Chondrocyte (in vitro differentiated cells): ENCODE measurements around the gene SH3BP2. TPM values are rescaled to one million over a fixed set of nuclear protein-coding genes. Genes with fewer than 3 reads are reported as not detected.

Source experiments
- DNase-seq: peaks from one replicate; pipeline ENCODE4 v3.0.0; 2021; ENCODE audit warnings: mixed read lengths, low spot score
- H3K27ac Mint-ChIP-seq: one replicate; pipeline ENCODE4 v1.8.0; 2021; ENCODE audit warnings: mild to moderate bottlenecking, moderate library complexity, mixed read lengths; ENCODE audit not compliant: unreplicated experiment
- H3K27me3 Mint-ChIP-seq: 2 replicates; pipeline ENCODE4 v1.8.0; 2021; ENCODE audit warnings: low read depth, mixed read lengths
- H3K36me3 Mint-ChIP-seq: 2 replicates; pipeline ENCODE4 v1.8.0; 2021; ENCODE audit warnings: low read depth, mixed read lengths
- H3K4me1 Mint-ChIP-seq: 2 replicates; pipeline ENCODE4 v1.8.0; 2021; ENCODE audit warnings: low read depth, mild to moderate bottlenecking, mixed read lengths
- H3K4me3 Mint-ChIP-seq: one replicate; pipeline ENCODE4 v1.8.0; 2021; ENCODE audit warnings: mild to moderate bottlenecking, moderate library complexity, mixed read lengths; ENCODE audit not compliant: unreplicated experiment
- H3K9me3 Mint-ChIP-seq: 2 replicates; pipeline ENCODE4 v1.8.0; 2021; ENCODE audit warnings: low read depth, mixed read lengths
- CTCF ChIP-seq: fragments of 200-600 bp; sonication (generic); IDR thresholded peaks from 2 replicates; pipeline ENCODE4 v1.5.0; 2021; ENCODE audit warnings: antibody characterized with exemption, mild to moderate bottlenecking, moderate library complexity
- total RNA-seq: library from RNA; stranded (reverse); gene quantifications from 3 replicates; pipeline ENCODE4 v1.2.1, GENCODE V29; 2021

The SH3BP2 gene
- total RNA-seq, 1 donor from 2014 or later, result 59.8 TPM

DNA sequence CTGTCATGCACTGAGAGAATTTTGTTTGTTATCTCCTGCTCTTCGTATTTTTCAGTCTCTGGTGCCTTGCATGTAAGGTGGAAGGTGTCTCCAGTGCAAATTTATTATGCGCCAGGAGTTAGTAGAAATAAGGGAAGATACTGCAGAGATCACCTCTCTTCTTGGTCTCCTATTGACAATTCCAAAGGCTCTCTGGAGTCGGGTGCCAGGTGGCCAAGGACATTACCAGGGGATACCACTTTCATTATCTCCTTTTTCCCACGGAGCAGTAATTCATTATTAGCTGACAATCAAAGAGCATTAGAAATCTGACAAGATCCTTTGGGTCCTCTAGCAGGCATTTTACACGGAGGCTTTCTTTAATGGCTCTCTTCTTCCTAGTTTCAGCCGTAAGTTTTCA is 76.8 kb downstream of the SH3BP2 start:
- Mint-ChIP-seq H3K27ac (peak overlapping the region; percentile 76), H3K27me3 (no peaks in the 10 kb centered on the region), H3K4me3 (no peak overlapping the region), H3K9me3 (no peaks in the 10 kb centered on the region), H3K36me3 (no peaks in the 10 kb centered on the region), H3K4me1 (peaks cover 77% of the 10 kb centered on the region)
- DNase-seq, result no peak
- TF ChIP-seq CTCF, result no peak

- Mint-ChIP-seq H3K27me3 (no peaks in the 10 kb centered on the region), H3K36me3 (no peaks in the 10 kb centered on the region), H3K4me1 (peaks cover 73% of the 10 kb centered on the region), H3K27ac (peak overlapping the region; percentile 76), H3K4me3 (no peak overlapping the region), H3K9me3 (no peaks in the 10 kb centered on the region)
- no peak for TF ChIP-seq CTCF
- no peak for DNase-seq
These were observed 77.2 kb downstream of the SH3BP2 start for GRCh38 chr4:2870082-2870481.

DNA sequence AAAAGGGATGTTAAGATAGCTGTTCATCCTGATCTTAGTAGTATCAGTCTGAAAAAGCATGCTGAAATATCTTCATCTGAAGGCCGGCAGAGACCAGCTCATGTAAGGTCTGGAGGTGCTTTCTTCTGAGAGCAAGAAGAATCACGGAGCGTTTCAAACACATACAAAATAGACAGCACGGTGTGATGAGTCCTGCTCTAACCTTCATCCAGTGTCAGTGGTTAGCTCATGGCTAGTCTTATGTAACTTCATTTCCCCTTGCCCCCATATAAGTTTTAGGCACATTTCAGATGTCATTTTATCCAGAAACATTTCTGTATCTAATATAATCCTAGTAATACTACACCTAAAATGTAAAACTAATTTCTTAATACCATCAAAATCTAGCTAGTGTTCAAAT is 78.6 kb downstream of the SH3BP2 start:
- H3K36me3 Mint-ChIP-seq, result peaks cover 5% of the 10 kb centered on the region
- H3K9me3 Mint-ChIP-seq, result no peaks in the 10 kb centered on the region
- H3K4me3 Mint-ChIP-seq, result no peak overlapping the region
- no peak for DNase-seq
- no peaks in the 10 kb centered on the region for H3K27me3 Mint-ChIP-seq
- TF ChIP-seq CTCF, result no peak
- no peak overlapping the region for H3K27ac Mint-ChIP-seq
- peaks cover 60% of the 10 kb centered on the region for H3K4me1 Mint-ChIP-seq

GRCh38 chr4:2871911-2872310 is 79.0 kb downstream of the SH3BP2 start:
- no peak for DNase-seq
- Mint-ChIP-seq H3K9me3 (no peaks in the 10 kb centered on the region), H3K27me3 (no peaks in the 10 kb centered on the region), H3K4me1 (peaks cover 55% of the 10 kb centered on the region), H3K27ac (peak overlapping the region; percentile 34), H3K4me3 (no peak overlapping the region), H3K36me3 (peaks cover 5% of the 10 kb centered on the region)
- TF ChIP-seq CTCF, result no peak

DNA sequence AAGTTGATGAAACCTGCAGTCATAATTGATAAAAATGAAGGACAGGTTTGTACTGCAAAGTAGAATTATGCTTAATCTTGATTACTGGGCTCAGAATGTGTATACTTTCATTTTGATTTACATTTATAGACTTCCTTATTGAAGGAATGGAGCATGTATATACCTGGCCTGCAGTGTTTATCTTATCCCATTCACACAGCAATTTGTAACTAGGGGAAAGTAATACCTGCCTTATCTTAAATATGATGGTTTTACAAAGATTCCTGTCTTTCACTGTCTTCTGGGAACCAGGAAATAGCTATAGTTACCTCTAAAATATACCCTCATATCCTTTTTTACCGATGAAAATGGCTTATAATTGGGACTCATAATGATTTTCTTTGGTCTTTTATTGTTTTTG is 80.4 kb downstream of the SH3BP2 start:
- Mint-ChIP-seq H3K9me3 (no peaks in the 10 kb centered on the region), H3K36me3 (peaks cover 6% of the 10 kb centered on the region), H3K4me1 (peaks cover 45% of the 10 kb centered on the region), H3K4me3 (no peak overlapping the region), H3K27ac (peak overlapping the region; percentile 45), H3K27me3 (no peaks in the 10 kb centered on the region)
- no peak for TF ChIP-seq CTCF
- DNase-seq, result no peak
